GM18505 (cell line): ENCODE measurements around the gene NCOA5.

Source experiments
- ATAC-seq: cut with Tn5 transposase; IDR thresholded peaks from one replicate; pipeline ENCODE4 v1.9.1; 2021; ENCODE audit not compliant: unreplicated experiment
- POLR2A ChIP-seq: IDR thresholded peaks from 4 replicates; pipeline ENCODE4 v1.6.1; 2011; ENCODE audit warnings: borderline replicate concordance; ENCODE audit not compliant: insufficient read depth, insufficient read length; ENCODE audit errors: extremely low read depth

NCOA5 gene

DNA sequence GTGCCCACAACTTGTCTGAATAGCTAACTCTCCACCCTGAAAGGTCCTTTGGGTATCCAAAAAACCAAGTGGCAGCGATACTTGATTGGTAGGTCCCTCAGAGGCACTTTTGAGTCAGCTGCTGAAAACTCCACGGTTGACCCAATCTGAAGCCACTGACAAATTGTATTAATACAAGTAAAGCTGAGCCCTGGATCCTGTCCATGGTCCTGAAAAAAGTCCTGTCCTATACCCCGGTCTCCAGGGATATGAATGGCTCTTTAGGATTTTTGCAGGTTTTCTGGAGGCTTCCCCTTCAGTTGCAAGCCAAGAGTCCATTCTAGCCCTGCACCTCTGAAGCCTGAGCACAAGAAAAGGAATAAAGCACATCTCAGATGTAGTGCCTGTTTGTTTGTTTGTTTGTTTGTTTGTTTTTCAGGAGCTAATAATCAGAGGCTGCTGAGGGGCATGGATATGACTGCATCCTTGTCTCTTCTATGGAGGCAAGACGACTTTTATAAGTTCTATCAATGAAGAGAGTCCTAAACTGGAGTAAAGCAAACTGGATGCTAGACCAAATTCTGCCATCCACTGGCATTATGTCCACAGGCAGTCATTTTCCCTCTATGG is 62.4 kb downstream of the NCOA5 start:
- no peak for ATAC-seq

DNA sequence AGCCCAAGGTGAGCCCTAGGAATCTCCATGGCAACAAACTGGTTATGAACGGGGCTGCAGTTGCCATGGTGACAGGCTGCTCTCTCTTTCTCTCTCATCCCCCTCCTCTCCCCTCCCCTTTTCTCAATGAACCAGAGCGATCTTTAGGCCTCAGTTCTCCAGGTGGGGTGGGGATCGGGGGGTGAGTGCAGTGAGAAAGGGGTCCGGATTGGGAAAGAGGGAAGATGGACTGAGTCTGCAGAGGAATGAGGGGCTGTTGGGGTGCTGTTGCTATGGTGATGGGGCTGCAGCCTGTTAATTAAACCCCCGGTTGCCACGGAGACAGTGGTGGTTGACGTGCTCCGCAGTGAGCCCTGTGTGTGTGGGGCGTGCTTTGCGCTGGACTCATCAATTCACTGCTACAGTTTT is 64.4 kb downstream of the NCOA5 start:
- TF ChIP-seq POLR2A = no peak
- ATAC-seq = no peak

More for the DNA sequence above, 62.4 kb downstream of the NCOA5 start:
- no peak for TF ChIP-seq POLR2A

DNA sequence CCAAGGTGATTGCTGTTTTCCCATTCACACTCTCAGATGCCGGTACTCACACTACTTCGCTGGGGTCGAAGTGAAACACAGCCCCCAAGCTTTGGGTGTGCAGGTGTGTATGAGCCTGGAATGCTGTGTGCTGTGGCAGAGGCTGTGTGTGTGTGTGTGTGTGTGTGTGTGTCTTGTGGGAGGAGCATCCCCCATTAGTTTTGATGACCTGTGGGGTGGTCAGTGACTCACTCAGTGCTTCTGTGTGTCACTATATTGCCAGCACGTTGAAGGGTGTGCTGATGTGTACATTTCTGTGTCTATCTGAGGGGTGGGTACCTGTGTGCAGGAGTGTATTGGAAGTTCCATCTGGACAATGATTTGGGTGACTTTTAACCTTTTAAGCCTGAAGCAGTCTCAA is 65.8 kb downstream of the NCOA5 start:
- TF ChIP-seq POLR2A = no peak
- ATAC-seq = no peak

DNA sequence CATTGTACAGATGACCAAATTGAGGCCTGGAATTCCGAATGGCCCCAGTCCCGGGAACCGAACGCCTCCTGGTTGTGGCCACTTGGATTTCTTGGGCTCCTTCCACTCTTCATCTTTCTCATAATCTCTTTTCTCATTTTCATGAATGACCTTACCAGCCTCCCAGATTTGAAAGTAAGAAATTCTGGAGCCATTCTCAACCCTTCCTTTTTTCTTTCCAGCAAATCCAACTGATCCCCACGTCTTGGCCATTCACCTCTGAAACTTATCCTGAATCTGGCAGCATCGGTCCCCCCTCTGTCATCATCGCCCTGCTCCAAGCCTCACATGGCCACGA is 66.6 kb downstream of the NCOA5 start:
- no peak for ATAC-seq
- TF ChIP-seq POLR2A = no peak

DNA sequence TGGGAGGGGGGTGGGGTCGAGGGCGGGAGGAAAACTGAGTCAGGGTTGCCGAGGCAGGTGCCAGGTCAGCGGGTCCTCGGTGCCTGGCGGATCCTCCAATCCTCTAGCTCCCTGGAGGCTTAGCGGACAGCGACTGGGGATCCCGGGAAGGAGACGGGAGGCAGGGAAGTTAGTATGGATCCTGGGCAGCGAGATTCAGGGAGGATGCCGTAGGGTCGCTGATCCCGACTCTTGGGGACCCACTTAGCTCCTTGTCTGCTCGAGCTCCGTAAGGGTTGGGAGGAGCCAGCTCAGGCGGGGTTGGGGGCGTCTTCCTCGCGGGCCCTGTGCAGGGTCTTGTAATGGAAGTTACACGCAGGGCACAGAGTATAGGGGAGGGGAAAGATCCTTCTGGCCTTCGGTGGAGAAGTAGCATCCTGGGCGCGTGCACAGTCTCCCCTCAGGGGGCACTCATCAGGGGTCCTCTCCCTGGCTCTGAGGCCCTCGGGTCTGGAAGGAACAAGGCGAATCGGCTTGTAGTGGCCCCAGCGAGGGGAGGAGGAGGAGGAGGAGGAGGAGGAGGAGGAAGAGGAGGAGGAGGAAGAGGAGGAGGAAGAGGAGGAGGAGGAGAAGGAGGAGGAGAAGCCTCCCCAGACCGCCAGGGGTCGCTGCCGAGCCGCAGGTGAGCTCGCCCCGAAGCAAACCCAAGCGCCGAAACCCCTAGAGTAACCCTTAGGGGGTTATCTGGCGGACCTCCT is 67.2 kb downstream of the NCOA5 start:
- no peak for ATAC-seq
- TF ChIP-seq POLR2A = no peak

DNA sequence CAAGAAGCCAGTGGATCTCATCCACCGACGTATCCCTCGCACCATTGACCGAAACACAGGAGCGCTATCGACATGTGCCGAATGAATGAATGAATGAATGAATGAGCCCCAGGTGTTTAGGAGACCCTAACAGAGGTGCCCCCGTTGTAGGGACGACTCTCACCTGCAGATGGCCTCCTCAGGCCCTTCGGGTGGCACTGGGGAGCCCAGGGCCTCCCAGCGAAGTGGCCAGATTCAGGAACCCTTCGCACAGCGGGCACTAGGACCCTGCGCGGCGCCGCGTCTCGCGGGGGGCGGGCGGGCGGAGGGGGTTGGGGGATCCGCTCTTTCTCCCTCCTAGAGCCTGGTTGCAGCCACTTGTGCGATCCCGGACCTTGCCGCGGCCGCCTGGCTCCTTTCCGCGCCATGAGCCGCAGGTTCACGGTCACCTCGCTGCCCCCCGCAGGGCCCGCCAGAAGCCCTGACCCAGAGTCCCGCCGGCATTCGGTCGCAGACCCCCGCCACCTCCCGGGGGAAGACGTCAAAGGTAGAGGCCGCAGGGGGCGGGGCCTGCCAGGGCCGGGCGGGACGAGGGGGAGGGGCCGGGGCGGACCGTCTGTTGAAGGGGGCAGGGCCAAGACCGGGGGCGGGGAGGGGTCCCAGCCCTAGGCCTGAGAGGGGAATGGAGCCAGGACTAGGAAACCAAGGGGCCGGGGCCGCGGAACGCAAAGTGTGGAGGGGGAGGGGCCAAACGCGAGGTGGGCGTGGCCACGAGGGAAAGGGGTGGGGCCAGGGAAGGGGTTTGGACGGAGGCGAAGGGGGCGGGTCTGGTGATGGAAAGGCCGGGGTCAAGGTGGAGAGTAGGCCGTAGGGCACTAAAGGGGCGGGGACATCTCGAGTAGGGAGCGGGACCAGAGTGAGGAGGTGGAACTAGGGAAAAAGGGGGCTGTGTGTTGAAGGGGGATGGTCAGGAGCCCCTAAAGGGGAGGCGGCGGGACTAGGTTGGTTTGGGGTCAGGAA is 68.1 kb downstream of the NCOA5 start:
- no peak for TF ChIP-seq POLR2A
- no peak for ATAC-seq

DNA sequence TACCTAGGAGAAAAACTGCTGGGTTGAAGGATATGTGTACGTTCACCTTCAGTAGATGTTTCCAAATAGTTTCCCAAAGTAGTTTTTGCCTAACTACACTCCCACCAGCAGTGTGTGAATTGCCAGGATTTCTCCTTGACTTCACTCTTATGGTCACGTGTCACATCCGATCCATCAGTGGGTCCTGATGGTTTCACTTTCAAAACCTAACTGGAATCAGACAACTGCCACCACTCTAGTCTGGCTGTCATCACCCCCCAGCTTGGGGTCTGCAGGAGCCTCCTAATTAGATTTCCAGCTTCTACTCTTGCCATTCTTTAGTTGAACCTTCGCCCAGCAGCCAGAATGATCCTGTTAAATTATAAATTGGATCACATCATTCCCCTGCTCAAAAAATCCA is 69.2 kb downstream of the NCOA5 start:
- TF ChIP-seq POLR2A = no peak
- ATAC-seq = no peak

DNA sequence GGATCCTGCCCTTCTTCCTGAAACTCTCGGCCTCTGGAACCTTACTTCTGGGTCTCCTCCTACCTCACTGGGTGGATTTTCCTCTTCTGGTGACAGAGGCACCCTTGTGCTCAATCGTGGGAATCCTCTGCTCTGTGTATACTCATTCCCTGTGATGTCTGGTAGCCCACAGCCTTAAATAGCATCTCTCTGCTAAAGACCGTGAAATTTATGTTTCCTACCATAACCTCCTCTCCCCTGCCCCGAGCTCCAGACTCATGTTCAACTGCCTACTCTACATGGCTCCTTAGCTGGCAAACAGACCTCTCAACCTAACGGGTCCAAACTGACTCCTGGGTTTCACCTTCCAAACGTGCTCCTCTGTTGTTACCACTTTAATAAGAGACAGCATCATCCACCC is 71.2 kb downstream of the NCOA5 start:
- no peak for TF ChIP-seq POLR2A
- ATAC-seq = no peak

DNA sequence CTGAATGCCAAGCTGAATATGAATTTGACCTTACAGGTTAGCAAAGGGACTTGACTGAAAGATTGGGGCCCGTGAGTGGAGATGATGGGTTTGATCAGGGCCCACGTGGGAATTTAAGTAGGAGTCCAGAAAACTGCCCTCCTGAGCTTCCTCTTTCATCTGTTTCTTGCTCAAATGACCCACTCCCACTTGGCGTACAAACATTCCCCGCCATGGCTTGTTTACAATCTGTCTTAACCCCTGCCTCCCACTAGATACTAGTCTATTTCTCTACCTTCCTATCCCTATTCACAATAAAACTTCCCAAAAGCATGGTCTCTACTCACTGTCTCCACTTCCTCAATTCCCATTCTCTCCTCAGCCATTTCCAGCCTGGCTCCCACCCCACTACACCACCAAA is 71.7 kb downstream of the NCOA5 start:
- no peak for TF ChIP-seq POLR2A
- ATAC-seq = no peak

DNA sequence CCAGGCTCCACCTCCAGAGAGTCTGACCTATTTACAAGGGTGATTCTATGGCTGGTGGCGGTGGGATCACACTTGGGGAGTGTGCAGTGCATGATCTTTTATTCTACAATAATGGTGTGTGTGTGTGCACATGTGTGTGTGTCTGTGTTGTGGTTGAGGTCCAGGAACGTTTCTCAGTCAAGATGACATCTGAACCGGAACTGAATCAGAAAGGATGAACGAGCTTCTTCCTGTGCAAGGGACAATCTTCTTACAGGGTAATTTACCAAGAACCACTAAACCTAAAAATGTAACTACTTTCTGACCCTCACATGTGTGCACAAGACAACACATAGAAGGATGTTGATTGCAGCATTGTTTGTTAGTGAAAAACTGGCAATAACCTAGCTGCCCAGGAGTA is 72.5 kb downstream of the NCOA5 start:
- no peak for ATAC-seq
- no peak for TF ChIP-seq POLR2A

DNA sequence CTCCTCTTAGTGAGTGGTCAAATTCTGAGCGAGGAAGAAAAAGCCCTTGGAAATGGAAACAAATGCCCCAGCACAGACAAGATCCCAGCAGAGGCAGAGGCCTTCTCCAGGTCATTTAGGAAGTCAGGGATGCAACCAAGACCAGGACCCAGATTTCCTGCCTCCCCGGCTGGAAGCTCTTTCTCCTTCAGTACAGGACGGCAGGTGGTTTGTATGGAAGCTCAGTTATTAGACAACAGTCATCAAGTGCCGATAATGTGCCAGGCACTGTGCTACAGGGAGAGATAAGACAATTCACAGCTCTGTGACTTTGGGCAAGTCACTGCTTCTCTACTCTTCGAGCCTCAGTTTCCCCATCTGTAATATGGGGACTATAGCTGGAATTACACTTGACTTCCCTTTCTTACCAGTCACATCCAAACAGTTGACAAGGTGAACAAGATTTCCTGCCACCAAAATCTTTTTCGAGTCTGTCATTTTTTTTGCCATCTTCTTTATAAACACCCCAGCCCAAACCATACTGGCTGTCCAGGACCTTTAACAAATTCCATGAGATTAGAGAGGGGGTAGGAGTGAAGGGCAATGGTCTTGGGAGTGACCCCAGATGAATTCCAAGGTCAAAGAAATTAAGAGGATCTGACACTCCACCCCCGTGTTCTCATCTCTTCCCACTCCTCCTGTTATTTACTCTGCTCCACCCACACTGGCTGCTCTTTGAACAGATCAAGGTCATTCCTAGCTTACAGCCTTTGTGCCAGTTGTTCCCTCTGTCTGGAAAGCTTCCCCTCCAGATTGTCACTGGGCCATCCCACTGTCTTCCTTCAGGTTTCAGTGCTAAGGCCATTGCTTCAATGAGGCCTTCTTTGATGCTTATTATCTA is 75.0 kb downstream of the NCOA5 start:
- no peak for TF ChIP-seq POLR2A
- no peak for ATAC-seq

DNA sequence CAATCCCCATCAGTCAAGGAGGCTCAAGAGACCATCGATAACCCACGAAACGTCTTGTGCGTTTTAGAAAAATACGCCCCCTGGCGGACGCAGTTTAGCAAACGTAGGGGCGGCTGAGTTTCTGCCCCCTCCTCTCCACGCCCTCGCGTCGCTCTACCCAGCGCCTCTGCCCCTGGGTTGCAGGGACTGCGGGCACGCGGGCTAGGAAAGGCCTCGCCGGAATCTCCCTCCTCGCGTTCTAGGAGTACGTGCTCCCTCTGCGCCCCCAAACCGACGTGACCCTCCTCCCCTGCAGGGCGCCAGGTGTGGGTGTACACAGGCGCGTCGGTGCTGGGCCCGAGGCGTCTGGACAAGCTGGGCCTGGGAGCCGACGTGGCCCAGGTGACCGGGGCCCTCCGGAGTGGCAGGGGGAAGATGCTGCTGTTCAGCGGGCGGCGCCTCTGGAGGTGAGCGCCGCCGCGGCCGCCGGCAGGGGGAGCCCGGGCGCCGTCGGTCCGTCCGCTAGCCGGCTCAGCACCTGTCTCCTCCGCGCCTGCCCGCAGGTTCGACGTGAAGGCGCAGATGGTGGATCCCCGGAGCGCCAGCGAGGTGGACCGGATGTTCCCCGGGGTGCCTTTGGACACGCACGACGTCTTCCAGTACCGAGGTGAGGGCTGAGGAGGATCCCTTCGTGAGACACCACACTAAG is 75.8 kb downstream of the NCOA5 start:
- ATAC-seq = peak; percentile 52
- TF ChIP-seq POLR2A = no peak
